ENCODE measurements around the gene NDUFA1. TPM values are rescaled to one million over a fixed set of nuclear protein-coding genes. Genes with fewer than 3 reads are reported as not detected.

The NDUFA1 gene
- total and polyA plus RNA-seq, 9 of the 15 experiments (the other 6 are each of a cell fraction or from before 2014, with no cell fraction given) = 162 to 1,285 (median 383) TPM

DNA sequence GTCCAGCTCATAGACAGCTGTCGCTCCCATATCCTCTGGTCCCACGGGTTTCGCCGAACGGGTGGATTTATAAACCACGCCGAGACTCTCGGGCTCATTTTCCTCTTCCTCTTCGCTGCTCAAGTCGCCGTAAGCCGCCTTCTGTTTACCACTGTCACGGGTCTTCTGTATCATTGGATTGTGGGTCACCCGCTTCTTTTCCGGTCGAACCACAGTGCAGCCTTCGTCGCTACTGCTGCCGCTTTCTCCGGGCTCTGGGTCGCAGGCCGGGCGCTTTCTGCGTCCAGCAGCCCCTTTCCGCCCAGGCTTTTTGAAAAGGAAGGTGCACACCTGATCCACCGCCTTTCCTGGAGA is 410 bp upstream of the NDUFA1 start:
- peak overlapping the region; percentile 89 for H2AFZ ChIP-seq (ENCODE audit: low read depth, low read length)
- H3K36me3 ChIP-seq (ENCODE audit: control insufficient read depth, insufficient read depth, low read length) = peaks cover 31% of the 10 kb centered on the region; the same call in 2 of the 3 replicates
- H3K27me3 ChIP-seq (ENCODE audit: control insufficient read depth in 2 of 2, insufficient read depth in 2 of 2, low read length in 2 of 2) = no peaks in the 10 kb centered on the region
- POLR2A ChIA-PET = interaction anchor here (0.5 to 4.1 kb wide), 10 partner anchors 7 to 178 kb away, joined by 3 to 30 read pairs (median 6); partner anchors contain the start of genes RPL39, SEPTIN6 and UPF3B
- WGBS (ENCODE audit: insufficient coverage, low coverage, missing lambda C conversion rate) = 0% methylated on average over 12 of the region's 26 CpGs
- no peaks in the 10 kb centered on the region for H3K9me1 ChIP-seq (ENCODE audit: control insufficient read depth, insufficient read depth, low read length)
- TF ChIP-seq HDAC1 (IDR thresholded peaks at IDR 0.05) (peak in 1 of 2 experiments; percentile 32; a peak in 2 of 4 replicates), ZNF263 (CRISPR knock-in tag; IDR thresholded peaks at IDR 0.05; ENCODE audit: borderline replicate concordance) (0 out of 2 replicates have a peak, but pooled peaks have one; percentile 15), PHF21A (IDR thresholded peaks at IDR 0.05; ENCODE audit: borderline replicate concordance, low read depth) (0 out of 2 replicates have a peak, but pooled peaks have one; percentile 31), PREB (CRISPR knock-in tag; IDR thresholded peaks at IDR 0.05) (0 out of 2 replicates have a peak, but pooled peaks have one; percentile 25), FOXK2 (conservative IDR thresholded peaks at IDR 0.05 in 1 of 2, IDR thresholded peaks at IDR 0.05 in 1 of 2; ENCODE audit: low read depth in 2 of 2) (peak in 1 of 2 experiments; percentile 8; a peak in 1 of 4 replicates), DPF2 (IDR thresholded peaks at IDR 0.05) (no peak), RCOR1 (IDR thresholded peaks at IDR 0.05; ENCODE audit: borderline replicate concordance in 1 of 2, low read depth in 2 of 2, low read length in 2 of 2) (no peak), RBM17 (IDR thresholded peaks at IDR 0.05; ENCODE audit: borderline replicate concordance, low read depth, low read length) (no peak), ZBTB9 (CRISPR knock-in tag; IDR thresholded peaks at IDR 0.05) (no peak)
- TF ChIP-seq, protein P1, sequence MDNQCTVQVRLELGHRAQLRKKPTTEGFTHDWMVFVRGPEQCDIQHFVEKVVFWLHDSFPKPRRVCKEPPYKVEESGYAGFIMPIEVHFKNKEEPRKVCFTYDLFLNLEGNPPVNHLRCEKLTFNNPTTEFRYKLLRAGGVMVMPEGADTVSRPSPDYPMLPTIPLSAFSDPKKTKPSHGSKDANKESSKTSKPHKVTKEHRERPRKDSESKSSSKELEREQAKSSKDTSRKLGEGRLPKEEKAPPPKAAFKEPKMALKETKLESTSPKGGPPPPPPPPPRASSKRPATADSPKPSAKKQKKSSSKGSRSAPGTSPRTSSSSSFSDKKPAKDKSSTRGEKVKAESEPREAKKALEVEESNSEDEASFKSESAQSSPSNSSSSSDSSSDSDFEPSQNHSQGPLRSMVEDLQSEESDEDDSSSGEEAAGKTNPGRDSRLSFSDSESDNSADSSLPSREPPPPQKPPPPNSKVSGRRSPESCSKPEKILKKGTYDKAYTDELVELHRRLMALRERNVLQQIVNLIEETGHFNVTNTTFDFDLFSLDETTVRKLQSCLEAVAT (IDR thresholded peaks at IDR 0.05) = peak in 1 of 2 experiments; percentile 61; a peak in 1 of 4 replicates
- TF ChIP-seq, protein P2, sequence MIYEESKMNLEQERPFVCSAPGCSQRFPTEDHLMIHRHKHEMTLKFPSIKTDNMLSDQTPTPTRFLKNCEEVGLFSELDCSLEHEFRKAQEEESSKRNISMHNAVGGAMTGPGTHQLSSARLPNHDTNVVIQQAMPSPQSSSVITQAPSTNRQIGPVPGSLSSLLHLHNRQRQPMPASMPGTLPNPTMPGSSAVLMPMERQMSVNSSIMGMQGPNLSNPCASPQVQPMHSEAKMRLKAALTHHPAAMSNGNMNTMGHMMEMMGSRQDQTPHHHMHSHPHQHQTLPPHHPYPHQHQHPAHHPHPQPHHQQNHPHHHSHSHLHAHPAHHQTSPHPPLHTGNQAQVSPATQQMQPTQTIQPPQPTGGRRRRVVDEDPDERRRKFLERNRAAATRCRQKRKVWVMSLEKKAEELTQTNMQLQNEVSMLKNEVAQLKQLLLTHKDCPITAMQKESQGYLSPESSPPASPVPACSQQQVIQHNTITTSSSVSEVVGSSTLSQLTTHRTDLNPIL (CRISPR knock-in tag; IDR thresholded peaks at IDR 0.05) = no peak
- BruUV-seq (replicated peaks) = TSS peak; percentile 83
- intact Hi-C loops (cut with micrococcal nuclease) (loop anchor here (2.0 kb wide), 1 partner anchor 18 kb away; the partner anchor contains the start of gene UPF3B), in situ Hi-C loops (cut with MboI) (loop anchor here (10.0 kb wide), 1 partner anchor 356 kb away; no protein-coding TSS in a partner anchor)
- H3K27ac ChIP-seq (ENCODE audit: extremely low read depth, low read depth, low read length) = peak overlapping the region; percentile 99
- no peak for FAIRE-seq
- CTCF ChIA-PET (ENCODE audit: low intra/inter-chr PET ratio) = no interaction called here
- peak overlapping the region; percentile 95 to 100 for H3K9ac ChIP-seq (ENCODE audit: insufficient read depth in 1 of 2, low read depth in 2 of 2, low read length in 2 of 2)
- no peaks in the 10 kb centered on the region; the same call in 1 of the 2 replicates for H4K20me1 ChIP-seq (replicated peaks; ENCODE audit: control insufficient read depth, insufficient read depth, low read length)
- peak overlapping the region; percentile 94 for H3K4me3 ChIP-seq
- no peaks in the 10 kb centered on the region for H3K9me3 ChIP-seq (replicated peaks; ENCODE audit: control insufficient read depth, insufficient read depth, low read depth, low read length)
- H3K4me1 ChIP-seq (replicated peaks in 1 of 2; ENCODE audit: control insufficient read depth in 2 of 2, insufficient read depth in 2 of 2, low read length in 2 of 2) = peaks cover 0 to 6% of the 10 kb centered on the region in 2 experiments; a peak in 2 of 5 replicates
- H3K4me2 ChIP-seq (ENCODE audit: insufficient read depth, low read length) = peak overlapping the region; percentile 97
- H3K79me2 ChIP-seq (ENCODE audit: control insufficient read depth, insufficient read depth, low read length) = peaks cover 64% of the 10 kb centered on the region
- DNase-seq (ENCODE audit: extremely low read depth in 1 of 4, low spot score in 3 of 4) = peak in 1 of 4 experiments; percentile 26
- peak; percentile 42 for ATAC-seq

Data from K562 (cell line).